H9 (cell line): ENCODE results near the gene PTP4A2. TPM values are rescaled to one million over a fixed set of nuclear protein-coding genes. Genes with fewer than 3 reads are reported as not detected.
A peak's percentile ranks its signal among the peaks of the same experiment; 100 is the strongest.

Experiments
- DNase-seq: peaks from one replicate; pipeline ENCODE4 v3.0.0-alpha.2; 2017
- H2AFZ ChIP-seq: one replicate; pipeline ENCODE4 v1.6.1; 2013; ENCODE audit warnings: mild to moderate bottlenecking, low read length, control low read depth, moderate library complexity
- H2AK5ac ChIP-seq: 2 replicates; pipeline ENCODE4 v1.6.1; 2013; ENCODE audit warnings: low read length, control low read depth, mixed read lengths; ENCODE audit not compliant: insufficient read length
- H2BK120ac ChIP-seq: one replicate; pipeline ENCODE4 v1.6.1; 2013; ENCODE audit warnings: low read depth, mild to moderate bottlenecking, low read length, control low read depth, inconsistent platforms; ENCODE audit not compliant: poor library complexity, severe bottlenecking
- H2BK12ac ChIP-seq: 2 replicates; pipeline ENCODE4 v1.6.1; 2013; ENCODE audit warnings: low read length, control low read depth, mixed read lengths, low read depth; ENCODE audit not compliant: insufficient read length
- H2BK15ac ChIP-seq: 2 replicates; pipeline ENCODE4 v1.6.1; 2013; ENCODE audit warnings: low read depth, low read length, control low read depth
- H2BK20ac ChIP-seq: one replicate; pipeline ENCODE4 v1.6.1; 2013; ENCODE audit warnings: low read depth, mild to moderate bottlenecking, low read length, control low read depth, inconsistent platforms; ENCODE audit not compliant: poor library complexity, severe bottlenecking
- H2BK5ac ChIP-seq: 2 replicates; pipeline ENCODE4 v1.6.1; 2013; ENCODE audit warnings: low read length, control low read depth, mixed read lengths; ENCODE audit not compliant: insufficient read length
- H3K14ac ChIP-seq: 2 replicates; pipeline ENCODE4 v1.6.1; 2013; ENCODE audit warnings: low read length, control low read depth; ENCODE audit not compliant: insufficient read depth
- H3K18ac ChIP-seq: 2 replicates; pipeline ENCODE4 v1.6.1; 2013; ENCODE audit warnings: low read depth, mild to moderate bottlenecking, mixed read lengths, low read length, control low read depth; ENCODE audit not compliant: insufficient read length
- H3K23ac ChIP-seq: 2 replicates; pipeline ENCODE4 v1.6.1; 2013; ENCODE audit warnings: low read length, control low read depth, mixed read lengths, low read depth; ENCODE audit not compliant: insufficient read length
- H3K23me2 ChIP-seq: 2 replicates; pipeline ENCODE4 v1.6.1; 2013; ENCODE audit warnings: low read depth, mild to moderate bottlenecking, mixed read lengths, low read length, control low read depth; ENCODE audit not compliant: insufficient read length, poor library complexity, severe bottlenecking
- H3K27ac ChIP-seq: 2 replicates; pipeline ENCODE4 v1.5.1; 2013; ENCODE audit warnings: low read length, control low read depth, mixed read lengths, low read depth; ENCODE audit not compliant: insufficient read length
- H3K27me3 ChIP-seq: 2 replicates; pipeline ENCODE4 v1.6.1; 2013; ENCODE audit warnings: low read length, control low read depth, inconsistent platforms; ENCODE audit not compliant: insufficient read depth
- H3K4ac ChIP-seq: 2 replicates; pipeline ENCODE4 v1.6.1; 2013; ENCODE audit warnings: low read depth, mild to moderate bottlenecking, control low read depth, inconsistent platforms, low read length, moderate library complexity
- H3K4me1 ChIP-seq: 2 replicates; pipeline ENCODE4 v1.6.1; 2013; ENCODE audit warnings: low read length, control low read depth, inconsistent platforms; ENCODE audit not compliant: insufficient read depth
- H3K4me2 ChIP-seq: 2 replicates; pipeline ENCODE4 v1.6.1; 2013; ENCODE audit warnings: low read length, control low read depth, mixed read lengths; ENCODE audit not compliant: insufficient read length, insufficient read depth
- H3K56ac ChIP-seq: 2 replicates; pipeline ENCODE4 v1.6.1; 2013; ENCODE audit warnings: low read depth, mild to moderate bottlenecking, mixed read lengths, low read length, control low read depth; ENCODE audit not compliant: insufficient read length
- H3K79me1 ChIP-seq: 2 replicates; pipeline ENCODE4 v1.6.1; 2013; ENCODE audit warnings: low read depth, mild to moderate bottlenecking, moderate library complexity, low read length, control low read depth, inconsistent platforms; ENCODE audit not compliant: insufficient read depth, poor library complexity, severe bottlenecking
- H3K79me2 ChIP-seq: 2 replicates; pipeline ENCODE4 v1.6.1; 2013; ENCODE audit warnings: low read length, control low read depth, inconsistent platforms; ENCODE audit not compliant: insufficient read depth
- H3K9ac ChIP-seq: 2 replicates; pipeline ENCODE4 v1.6.1; 2013; ENCODE audit warnings: low read length, control low read depth, mixed read lengths; ENCODE audit not compliant: insufficient read length; ENCODE audit errors: extremely low read depth
- H3K9me3 ChIP-seq: one replicate; pipeline ENCODE4 v1.6.1; 2013; ENCODE audit warnings: low read depth, low read length, inconsistent platforms; ENCODE audit not compliant: control insufficient read depth
- H3T11ph ChIP-seq: one replicate; pipeline ENCODE4 v1.6.1; 2013; ENCODE audit warnings: mild to moderate bottlenecking, low read length, control low read depth, inconsistent platforms
- H4K20me1 ChIP-seq: one replicate; pipeline ENCODE4 v1.6.1; 2013; ENCODE audit not compliant: control insufficient read depth, insufficient read length, insufficient read depth
- H4K5ac ChIP-seq: 2 replicates; pipeline ENCODE4 v1.6.1; 2013; ENCODE audit warnings: low read depth, mild to moderate bottlenecking, mixed read lengths, low read length, control low read depth; ENCODE audit not compliant: insufficient read length
- H4K8ac ChIP-seq: replicated peaks from 2 replicates; pipeline ENCODE4 v1.6.1; 2013; ENCODE audit warnings: low read length, control low read depth, mixed read lengths, low read depth; ENCODE audit not compliant: insufficient read length
- H4K91ac ChIP-seq: 2 replicates; pipeline ENCODE4 v1.6.1; 2013; ENCODE audit warnings: low read depth, mild to moderate bottlenecking, moderate library complexity, mixed read lengths, low read length, control low read depth; ENCODE audit not compliant: insufficient read length
- H3K27ac Mint-ChIP-seq, 3 experiments: 2 replicates in 2 of 3; 3 replicates in 1 of 3; pipeline ENCODE4 v1.8.0; 2020 to 2021; ENCODE audit warnings: mixed read lengths in 3 of 3, mild to moderate bottlenecking in 1 of 3, moderate library complexity in 1 of 3
- H3K27me3 Mint-ChIP-seq: 2 replicates; pipeline ENCODE4 v1.8.0; 2021; ENCODE audit warnings: low read depth, mild to moderate bottlenecking, moderate library complexity, mixed read lengths
- H3K36me3 Mint-ChIP-seq, 3 experiments: 2 replicates in 2 of 3; 3 replicates in 1 of 3; pipeline ENCODE4 v1.8.0; 2020 to 2021; ENCODE audit warnings: low read depth in 3 of 3, mixed read lengths in 3 of 3; ENCODE audit not compliant: insufficient read depth in 1 of 3
- H3K4me1 Mint-ChIP-seq, 2 experiments: 2 replicates each; pipeline ENCODE4 v1.8.0; 2020; ENCODE audit warnings: mixed read lengths in 2 of 2
- H3K4me3 Mint-ChIP-seq, 2 experiments: 2 replicates in 1 of 2; 3 replicates in 1 of 2; pipeline ENCODE4 v1.8.0; 2020 to 2021; ENCODE audit warnings: mild to moderate bottlenecking in 2 of 2, mixed read lengths in 2 of 2, moderate library complexity in 1 of 2
- H3K9me3 Mint-ChIP-seq, 2 experiments: 2 replicates in 1 of 2; 3 replicates in 1 of 2; pipeline ENCODE4 v1.8.0; 2020; ENCODE audit warnings: mild to moderate bottlenecking in 2 of 2, mixed read lengths in 2 of 2, moderate library complexity in 1 of 2
- CTCF ChIP-seq: fragments of 200-600 bp; sonication (generic); conservative IDR thresholded peaks from 3 replicates; pipeline ENCODE4 v1.8.0; 2021; ENCODE audit warnings: antibody characterized with exemption, mild to moderate bottlenecking
- WGBS: extraction: QIAGEN DNeasy Blood & Tissue Kit; methylation state at CpG from one replicate; pipeline ENCODE4 v1.1.7; 2013; ENCODE audit warnings: missing lambda C conversion rate, low lambda C conversion rate, mixed read lengths; ENCODE audit not compliant: insufficient read length; ENCODE audit errors: extremely low coverage; 5-methylcytosine and 5-hydroxymethylcytosine counted together
- total RNA-seq: library from RNA; stranded (reverse); gene quantifications from 2 replicates; pipeline ENCODE4 v1.2.1, GENCODE V29; 2021

PTP4A2 gene
- total RNA-seq, 1 experiment from 2014 or later: 192 TPM

DNA sequence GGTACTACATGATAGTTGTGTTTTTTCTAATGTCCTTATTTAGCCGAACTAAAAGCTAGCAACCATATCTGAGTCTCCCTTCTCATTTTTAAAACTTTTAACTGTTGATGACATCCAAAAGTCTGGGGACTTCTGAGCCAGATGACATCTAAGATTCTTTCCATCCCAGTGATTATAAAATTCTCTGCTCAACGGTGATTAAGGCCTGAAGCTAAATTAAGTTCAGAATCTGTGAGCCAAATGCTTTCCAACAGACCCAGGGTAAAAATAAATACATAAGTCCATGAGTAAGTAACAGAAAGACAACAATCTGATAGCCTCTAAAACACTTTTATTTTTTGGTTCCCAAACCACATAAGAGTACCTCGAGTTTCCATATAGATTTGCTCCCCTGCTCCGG, 13.1 kb upstream of the PTP4A2 start:
- H2BK5ac ChIP-seq: no peak overlapping the region
- no peaks in the 10 kb centered on the region for H3K27me3 ChIP-seq
- H2BK12ac ChIP-seq: no peak overlapping the region
- no peak overlapping the region for H2AFZ ChIP-seq
- no peak for TF ChIP-seq CTCF
- WGBS: no CpG with 5 or more reads among the region's 4 CpGs
- H2BK20ac ChIP-seq: no peak overlapping the region
- no peak overlapping the region for H2AK5ac ChIP-seq
- no peaks in the 10 kb centered on the region for H3K79me1 ChIP-seq
- H3K79me2 ChIP-seq: no peaks in the 10 kb centered on the region
- Mint-ChIP-seq H3K36me3 (no peaks in the 10 kb centered on the region), H3K4me3 (no peak overlapping the region), H3K27me3 (no peaks in the 10 kb centered on the region), H3K9me3 (no peaks in the 10 kb centered on the region), H3K4me1 (peaks cover 30 to 37% of the 10 kb centered on the region in 2 experiments), H3K27ac (peak overlapping the region in 2 of 3 experiments; percentile 4 to 16; a peak in 2 of 7 replicates)
- no peak for DNase-seq
- peaks cover 4% of the 10 kb centered on the region; the same call in 1 of the 2 replicates for H3K4me1 ChIP-seq
- H2BK120ac ChIP-seq: no peak overlapping the region
- H2BK15ac ChIP-seq: no peak overlapping the region
- H3K9ac ChIP-seq: no peak overlapping the region
- no peak overlapping the region for H3K18ac ChIP-seq
- no peaks in the 10 kb centered on the region for H4K20me1 ChIP-seq
- H3T11ph ChIP-seq: no peak overlapping the region
- no peak overlapping the region; the same call in 1 of the 2 replicates for H3K4ac ChIP-seq
- H4K5ac ChIP-seq: no peak overlapping the region
- H4K91ac ChIP-seq: no peak overlapping the region
- no peak overlapping the region for H3K27ac ChIP-seq
- no peak overlapping the region for H3K23ac ChIP-seq
- H4K8ac ChIP-seq: no peak overlapping the region
- H3K23me2 ChIP-seq: no peaks in the 10 kb centered on the region
- H3K4me2 ChIP-seq: no peak overlapping the region
- no peaks in the 10 kb centered on the region for H3K9me3 ChIP-seq
- no peak overlapping the region for H3K14ac ChIP-seq
- H3K56ac ChIP-seq: no peak overlapping the region
